Gastroesophageal sphincter (tissue), 3 donors: ENCODE data around the gene HM13.

Experiments used
- CTCF ChIP-seq, 4 experiments: fragments of 200-600 bp in 2 of 4; fragments of 450-650 bp in 2 of 4; sonication (generic) in 1 of 4; IDR thresholded peaks; one replicate each; pipeline ENCODE4 v1.5.1; 2017 to 2019; ENCODE audit warnings: antibody characterized with exemption in 4 of 4, mild to moderate bottlenecking in 2 of 4, moderate library complexity in 2 of 4
- POLR2A ChIP-seq, 2 donors: fragments of 450-650 bp; IDR thresholded peaks; one replicate each; pipeline ENCODE4 v1.6.1; 2017; ENCODE audit warnings: antibody characterized with exemption in 2 of 2, mild to moderate bottlenecking in 2 of 2, moderate library complexity in 1 of 2

- TF ChIP-seq POLR2A (IDR thresholded peaks at IDR 0.05) (no peak), CTCF (IDR thresholded peaks at IDR 0.05) (no peak)
These were observed 21.1 kb downstream of the HM13 start for GRCh38 chr20:31535298-31535697.
